ENCODE results near the gene VWC2. TPM values are rescaled to one million over a fixed set of nuclear protein-coding genes. Genes with fewer than 3 reads are reported as not detected.
"Not testable (repeated sequence)": the region's sequence is repeated elsewhere in the genome, so short reads cannot be mapped to it uniquely, and the experiment has no call there.

VWC2 gene
- total RNA-seq, 1 experiment from 2014 or later, result not detected

DNA sequence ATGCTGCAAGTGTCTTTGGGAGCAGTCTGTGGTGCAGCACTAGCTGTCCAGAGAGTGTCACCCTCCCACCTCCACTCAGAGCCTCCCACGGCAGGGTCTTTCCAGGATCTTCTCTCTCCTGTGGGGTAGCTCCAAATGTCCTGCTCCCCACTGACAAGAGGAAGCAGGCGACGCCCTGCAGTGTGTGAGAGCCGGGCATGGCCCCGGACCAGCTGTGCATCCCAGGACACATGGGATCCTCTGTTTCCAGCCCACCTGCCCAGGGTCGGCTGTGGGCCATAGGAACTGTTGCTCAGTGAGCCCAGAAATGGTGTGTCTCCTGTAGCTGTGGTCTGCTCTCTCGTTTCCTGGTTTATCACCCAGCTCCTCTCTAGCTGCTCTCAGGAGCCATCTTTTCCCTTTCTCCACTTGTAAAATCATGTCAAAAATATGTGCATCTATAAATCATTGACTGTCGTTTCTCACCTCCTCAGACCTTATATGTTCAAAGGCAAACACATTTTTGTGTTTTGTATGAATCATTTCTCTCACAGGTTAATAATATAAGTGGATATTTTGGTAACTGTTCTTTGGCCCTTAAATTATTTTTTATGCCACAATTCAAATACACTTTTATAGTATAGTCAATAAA is 74.9 kb downstream of the VWC2 start:
- H3K9me3 Mint-ChIP-seq (ENCODE audit: unreplicated experiment), result no peaks in the 10 kb centered on the region
- no peak for TF ChIP-seq CTCF (IDR thresholded peaks at IDR 0.05; ENCODE audit: unreplicated experiment)
- no peaks in the 10 kb centered on the region for H3K36me3 Mint-ChIP-seq (ENCODE audit: insufficient read depth, unreplicated experiment)
- no peaks in the 10 kb centered on the region for H3K4me1 Mint-ChIP-seq (ENCODE audit: insufficient read depth, unreplicated experiment)
- no peak overlapping the region for H3K27ac Mint-ChIP-seq (ENCODE audit: low read depth, unreplicated experiment)
- peaks cover 59% of the 10 kb centered on the region for H3K27me3 Mint-ChIP-seq (ENCODE audit: insufficient read depth, unreplicated experiment)
- no peak for DNase-seq (ENCODE audit: unreplicated experiment)
- BruUV-seq (replicated peaks), result no TSS peak
- no peak overlapping the region for H3K4me3 Mint-ChIP-seq (ENCODE audit: unreplicated experiment)
- CTCF ChIA-PET, result interaction anchor here (0.8 to 1.5 kb wide), 3 partner anchors 971 to 1549 kb away, joined by 4 to 6 read pairs (median 5); no protein-coding TSS in a partner anchor
- intact Hi-C loops (cut with micrococcal nuclease), result loop anchor here (10.0 kb wide), 1 partner anchor 364 kb away; no protein-coding TSS in a partner anchor
- POLR2A ChIA-PET, result no interaction called here

GRCh38 chr7:49850921-49851613 is 77.6 kb downstream of the VWC2 start:
- BruUV-seq (replicated peaks), result no TSS peak
- ChIA-PET POLR2A (no interaction called here), CTCF (interaction anchor here (0.6 to 2.7 kb wide), 6 partner anchors 14 to 1552 kb away, joined by 3 to 17 read pairs (median 4); no protein-coding TSS in a partner anchor)
- Mint-ChIP-seq H3K4me1 (ENCODE audit: insufficient read depth, unreplicated experiment) (no peaks in the 10 kb centered on the region), H3K36me3 (ENCODE audit: insufficient read depth, unreplicated experiment) (no peaks in the 10 kb centered on the region), H3K9me3 (ENCODE audit: unreplicated experiment) (no peaks in the 10 kb centered on the region), H3K27ac (ENCODE audit: low read depth, unreplicated experiment) (no peak overlapping the region), H3K27me3 (ENCODE audit: insufficient read depth, unreplicated experiment) (peaks cover 50% of the 10 kb centered on the region), H3K4me3 (ENCODE audit: unreplicated experiment) (no peak overlapping the region)
- intact Hi-C loops (cut with micrococcal nuclease), result loop anchor here (10.0 kb wide), 1 partner anchor 1906 kb away; the partner anchor contains the start of gene PKD1L1
- no peak for TF ChIP-seq CTCF (IDR thresholded peaks at IDR 0.05; ENCODE audit: unreplicated experiment)
- no peak for DNase-seq (ENCODE audit: unreplicated experiment)

GRCh38 chr7:49851614-49851934 is 78.1 kb downstream of the VWC2 start:
- not testable (repeated sequence) for H3K27ac Mint-ChIP-seq (ENCODE audit: low read depth, unreplicated experiment); BruUV-seq (replicated peaks); H3K9me3 Mint-ChIP-seq (ENCODE audit: unreplicated experiment); DNase-seq (ENCODE audit: unreplicated experiment); H3K4me1 Mint-ChIP-seq (ENCODE audit: insufficient read depth, unreplicated experiment); H3K36me3 Mint-ChIP-seq (ENCODE audit: insufficient read depth, unreplicated experiment); H3K4me3 Mint-ChIP-seq (ENCODE audit: unreplicated experiment)
- intact Hi-C loops (cut with micrococcal nuclease), result loop anchor here (10.0 kb wide), 1 partner anchor 1907 kb away; the partner anchor contains the start of gene PKD1L1
- CTCF ChIA-PET, result interaction anchor here (0.6 to 2.7 kb wide), 9 partner anchors 9 to 1552 kb away, joined by 3 to 17 read pairs (median 4); no protein-coding TSS in a partner anchor
- POLR2A ChIA-PET, result interaction anchor here (0.8 kb wide), 1 partner anchor 1742 kb away, joined by 3 read pairs; no protein-coding TSS in a partner anchor
- peaks cover 45% of the 10 kb centered on the region for H3K27me3 Mint-ChIP-seq (ENCODE audit: insufficient read depth, unreplicated experiment)

GRCh38 chr7:49852619-49853462 is 79.4 kb downstream of the VWC2 start:
- peak; percentile 66 for DNase-seq (ENCODE audit: unreplicated experiment)
- intact Hi-C loops (cut with micrococcal nuclease), result loop anchor here (1.0 to 10.0 kb wide), 6 partner anchors 529 to 1908 kb away; partner anchors contain the start of gene PKD1L1
- no TSS peak for BruUV-seq (replicated peaks)
- Mint-ChIP-seq H3K27me3 (ENCODE audit: insufficient read depth, unreplicated experiment) (peaks cover 33% of the 10 kb centered on the region), H3K4me3 (ENCODE audit: unreplicated experiment) (no peak overlapping the region), H3K27ac (ENCODE audit: low read depth, unreplicated experiment) (no peak overlapping the region), H3K36me3 (ENCODE audit: insufficient read depth, unreplicated experiment) (no peaks in the 10 kb centered on the region), H3K9me3 (ENCODE audit: unreplicated experiment) (no peaks in the 10 kb centered on the region), H3K4me1 (ENCODE audit: insufficient read depth, unreplicated experiment) (no peaks in the 10 kb centered on the region)
- POLR2A ChIA-PET, result no interaction called here
- CTCF ChIA-PET, result interaction anchor here (0.6 to 2.7 kb wide), 8 partner anchors 13 to 1553 kb away, joined by 3 to 17 read pairs (median 4); no protein-coding TSS in a partner anchor
- peak; percentile 90 for TF ChIP-seq CTCF (IDR thresholded peaks at IDR 0.05; ENCODE audit: unreplicated experiment)
